Measurements from ENCODE around the gene OR7C1.

The OR7C1 gene

GRCh38 chr19:14835011-14835410 lies at the start of gene OR7C1, which contains the start of gene OR7A5:
TSS of gene OR7C1 (minus strand) at chr19:14835185. CDS start at chr19:14800136, 35,049 bp downstream.
TSS of gene OR7A5 (minus strand) at chr19:14835185. CDS start at chr19:14828241, 6,944 bp downstream.
- no peak for TF ChIP-seq CTCF (IDR thresholded peaks at IDR 0.05; ENCODE audit: insufficient read depth, low read depth, low read length, missing control alignments)
- peak; percentile 2 for DNase-seq (ENCODE audit: low read depth)
- peak within 1 kb of the TSS; percentile 25 for H3K4me3 ChIP-seq (ENCODE audit: low read length)

GRCh38 chr19:14871619-14872230 lies 36.7 kb upstream of the OR7C1 start:
- no peak overlapping the region for H3K4me3 ChIP-seq (ENCODE audit: low read length)
- DNase-seq (ENCODE audit: low read depth), result peak; percentile 6
- TF ChIP-seq CTCF (IDR thresholded peaks at IDR 0.05; ENCODE audit: insufficient read depth, low read depth, low read length, missing control alignments), result peak; percentile 8

- no peak overlapping the region for H3K4me3 ChIP-seq (ENCODE audit: low read length)
- no peak for TF ChIP-seq CTCF (IDR thresholded peaks at IDR 0.05; ENCODE audit: insufficient read depth, low read depth, low read length, missing control alignments)
- DNase-seq (ENCODE audit: low read depth), result no peak
Observed at GRCh38 chr19:14868497-14868896, 33.5 kb upstream of the OR7C1 start.

- DNase-seq (ENCODE audit: low read depth), result no peak
- H3K4me3 ChIP-seq (ENCODE audit: low read length), result no peak within 1 kb of the TSS
- TF ChIP-seq CTCF (IDR thresholded peaks at IDR 0.05; ENCODE audit: insufficient read depth, low read depth, low read length, missing control alignments), result no peak
Observed at GRCh38 chr19:14848822-14849221, 13.8 kb upstream of the OR7C1 start, which contains the start of gene OR7A10. TSS of gene OR7A10 (minus strand) at chr19:14848922. CDS start at chr19:14841877, 7,045 bp downstream.

- TF ChIP-seq CTCF (IDR thresholded peaks at IDR 0.05; ENCODE audit: insufficient read depth, low read depth, low read length, missing control alignments), result no peak
- no peak overlapping the region for H3K4me3 ChIP-seq (ENCODE audit: low read length)
- DNase-seq (ENCODE audit: low read depth), result no peak
Observed at GRCh38 chr19:14843578-14843977, 8.6 kb upstream of the OR7C1 start.

- DNase-seq (ENCODE audit: low read depth), result no peak
- H3K4me3 ChIP-seq (ENCODE audit: low read length), result no peak overlapping the region
- no peak for TF ChIP-seq CTCF (IDR thresholded peaks at IDR 0.05; ENCODE audit: insufficient read depth, low read depth, low read length, missing control alignments)
Observed at GRCh38 chr19:14843169-14843568, 8.2 kb upstream of the OR7C1 start.

GRCh38 chr19:14840206-14840605 lies 5.2 kb upstream of the OR7C1 start:
- no peak for TF ChIP-seq CTCF (IDR thresholded peaks at IDR 0.05; ENCODE audit: insufficient read depth, low read depth, low read length, missing control alignments)
- H3K4me3 ChIP-seq (ENCODE audit: low read length), result no peak overlapping the region
- DNase-seq (ENCODE audit: low read depth), result peak; percentile 16

Data from epithelial cell of esophagus (primary cell).